ENCODE measurements around the gene TP63. TPM values are rescaled to one million over a fixed set of nuclear protein-coding genes. Genes with fewer than 3 reads are reported as not detected.

TP63 gene
- total RNA-seq: 122 TPM in 2 replicates

DNA sequence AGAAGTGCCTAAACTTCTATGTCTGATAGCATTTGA is at the start of gene TP63:
TSS of gene TP63 (plus strand) at position 17 of the 36 bp plus-strand sequence. CDS start 127 bp downstream, outside the sequence.
- no peak for FAIRE-seq

DNA sequence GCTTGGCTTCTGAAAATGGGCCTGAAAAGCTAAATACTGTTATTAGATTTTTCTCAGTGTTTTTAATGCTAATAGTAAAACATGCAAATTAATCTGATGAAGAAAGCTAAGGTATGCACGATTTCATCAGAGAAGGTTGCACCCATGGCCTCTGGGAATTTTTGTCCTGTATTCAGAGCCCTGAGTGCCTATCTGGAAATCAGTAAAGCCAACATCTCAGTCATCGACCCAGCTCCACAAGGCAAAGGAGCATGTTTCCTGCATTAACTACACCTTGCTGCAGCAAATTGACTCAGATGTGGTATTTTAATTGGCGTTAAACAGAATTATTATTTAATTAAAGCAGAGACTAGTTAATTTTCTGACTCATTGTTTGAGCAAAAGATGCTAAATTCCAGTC is 49.0 kb upstream of the TP63 start:
- no peak for DNase-seq (ENCODE audit: low read depth)
- Histone ChIP-seq H3K36me3 (ENCODE audit: control insufficient read depth, insufficient read depth, low read length) (no peaks in the 10 kb centered on the region), H3K27me3 (ENCODE audit: control insufficient read depth, insufficient read depth, low read length) (no peaks in the 10 kb centered on the region), H3K4me3 (ENCODE audit: low read depth, low read length) (no peak overlapping the region)
- FAIRE-seq: no peak
- TF ChIP-seq, protein P1, sequence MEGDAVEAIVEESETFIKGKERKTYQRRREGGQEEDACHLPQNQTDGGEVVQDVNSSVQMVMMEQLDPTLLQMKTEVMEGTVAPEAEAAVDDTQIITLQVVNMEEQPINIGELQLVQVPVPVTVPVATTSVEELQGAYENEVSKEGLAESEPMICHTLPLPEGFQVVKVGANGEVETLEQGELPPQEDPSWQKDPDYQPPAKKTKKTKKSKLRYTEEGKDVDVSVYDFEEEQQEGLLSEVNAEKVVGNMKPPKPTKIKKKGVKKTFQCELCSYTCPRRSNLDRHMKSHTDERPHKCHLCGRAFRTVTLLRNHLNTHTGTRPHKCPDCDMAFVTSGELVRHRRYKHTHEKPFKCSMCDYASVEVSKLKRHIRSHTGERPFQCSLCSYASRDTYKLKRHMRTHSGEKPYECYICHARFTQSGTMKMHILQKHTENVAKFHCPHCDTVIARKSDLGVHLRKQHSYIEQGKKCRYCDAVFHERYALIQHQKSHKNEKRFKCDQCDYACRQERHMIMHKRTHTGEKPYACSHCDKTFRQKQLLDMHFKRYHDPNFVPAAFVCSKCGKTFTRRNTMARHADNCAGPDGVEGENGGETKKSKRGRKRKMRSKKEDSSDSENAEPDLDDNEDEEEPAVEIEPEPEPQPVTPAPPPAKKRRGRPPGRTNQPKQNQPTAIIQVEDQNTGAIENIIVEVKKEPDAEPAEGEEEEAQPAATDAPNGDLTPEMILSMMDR (IDR thresholded peaks at IDR 0.05; ENCODE audit: insufficient read depth, low read length, severe bottlenecking): no peak

More for the DNA sequence above, at the start of gene TP63:
- H3K27me3 ChIP-seq (ENCODE audit: control insufficient read depth, insufficient read depth, low read length): no peaks in the 10 kb centered on the region
- H3K4me3 ChIP-seq (ENCODE audit: low read depth, low read length): no peak within 1 kb of the TSS
- TF ChIP-seq, protein P1 (IDR thresholded peaks at IDR 0.05; ENCODE audit: insufficient read depth, low read length, severe bottlenecking): no peak
- no peaks in the 10 kb centered on the region for H3K36me3 ChIP-seq (ENCODE audit: control insufficient read depth, insufficient read depth, low read length)
- DNase-seq (ENCODE audit: low read depth): no peak

DNA sequence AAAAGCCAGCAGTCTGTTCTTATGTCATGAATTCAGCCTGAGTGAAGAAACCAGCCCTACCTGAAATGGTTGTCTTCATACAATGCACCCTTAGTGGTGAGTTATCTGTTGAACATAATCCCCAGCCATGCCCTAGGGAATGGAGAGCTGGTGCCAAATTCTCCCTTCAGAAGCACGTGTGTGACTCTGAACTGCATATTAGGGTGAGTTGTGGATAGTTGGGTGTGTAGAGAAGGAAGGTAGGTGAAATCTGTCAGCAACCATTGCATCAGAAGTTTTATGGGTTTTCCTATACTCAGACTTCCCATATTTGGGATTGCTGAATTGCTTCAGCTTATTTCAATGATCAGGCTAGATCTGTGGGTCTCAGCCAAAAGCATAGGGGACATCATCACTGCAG is 46.5 kb upstream of the TP63 start:
- peak; percentile 84 for DNase-seq (ENCODE audit: low read depth)
- TF ChIP-seq, protein P1 (IDR thresholded peaks at IDR 0.05; ENCODE audit: insufficient read depth, low read length, severe bottlenecking): no peak
- no peak overlapping the region for H3K4me3 ChIP-seq (ENCODE audit: low read depth, low read length)
- no peak for FAIRE-seq
- H3K36me3 ChIP-seq (ENCODE audit: control insufficient read depth, insufficient read depth, low read length): no peaks in the 10 kb centered on the region
- no peaks in the 10 kb centered on the region for H3K27me3 ChIP-seq (ENCODE audit: control insufficient read depth, insufficient read depth, low read length)

DNA sequence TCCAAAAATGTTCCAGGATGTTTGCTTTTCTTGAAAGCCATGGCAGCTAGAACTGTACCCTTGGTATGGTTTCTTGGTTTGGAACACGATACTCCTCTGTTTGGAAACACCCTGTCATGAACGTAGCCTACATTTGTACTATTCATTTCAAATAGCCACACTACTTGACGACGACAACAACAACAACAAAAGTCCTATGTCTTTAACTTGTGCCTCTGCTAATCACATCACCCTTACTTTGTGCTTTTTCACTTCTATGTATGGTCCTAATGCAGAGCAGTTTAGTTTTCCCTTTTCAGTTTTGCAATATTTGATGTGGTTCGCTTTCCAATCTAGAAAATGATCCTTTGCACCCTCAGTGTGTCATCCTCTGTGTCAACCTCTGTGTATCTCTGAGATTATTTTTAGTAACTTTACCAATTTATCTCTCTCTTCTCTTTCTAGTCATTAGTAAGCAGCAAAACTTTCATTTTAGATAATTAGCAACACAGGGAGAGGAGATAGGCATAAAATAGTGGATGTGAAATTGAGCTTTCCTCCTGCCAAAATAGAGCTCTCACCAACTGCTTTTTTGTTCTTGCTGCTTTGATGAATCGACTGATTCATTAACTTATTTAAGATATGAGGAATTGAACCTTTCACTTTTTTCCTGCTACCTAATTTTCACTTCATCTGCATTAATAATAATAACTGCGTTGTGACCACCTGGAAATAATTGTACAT is 44.1 kb upstream of the TP63 start:
- no peaks in the 10 kb centered on the region for H3K36me3 ChIP-seq (ENCODE audit: control insufficient read depth, insufficient read depth, low read length)
- DNase-seq (ENCODE audit: low read depth): no peak
- H3K27me3 ChIP-seq (ENCODE audit: control insufficient read depth, insufficient read depth, low read length): no peaks in the 10 kb centered on the region
- FAIRE-seq: no peak
- TF ChIP-seq, protein P1 (IDR thresholded peaks at IDR 0.05; ENCODE audit: insufficient read depth, low read length, severe bottlenecking): no peak
- no peak overlapping the region for H3K4me3 ChIP-seq (ENCODE audit: low read depth, low read length)

DNA sequence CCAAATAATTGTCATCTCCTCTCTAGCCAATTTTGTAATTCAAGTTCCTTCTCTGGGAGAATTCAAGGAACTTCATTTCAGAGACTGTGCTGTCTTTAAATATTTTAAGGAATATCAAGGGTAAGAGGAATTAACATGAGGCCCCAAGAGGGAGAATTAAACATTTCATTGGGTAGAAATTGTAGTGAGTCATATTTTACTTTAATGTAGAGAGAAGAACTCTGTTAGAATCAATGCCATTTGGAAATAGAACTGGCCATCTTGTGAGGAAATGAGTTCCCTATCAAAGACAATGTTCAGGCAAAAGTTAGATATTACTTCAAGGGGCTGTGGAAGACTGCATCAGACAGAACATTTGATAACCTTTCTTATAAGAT is 43.5 kb upstream of the TP63 start:
- Histone ChIP-seq H3K36me3 (ENCODE audit: control insufficient read depth, insufficient read depth, low read length) (no peaks in the 10 kb centered on the region), H3K27me3 (ENCODE audit: control insufficient read depth, insufficient read depth, low read length) (no peaks in the 10 kb centered on the region), H3K4me3 (ENCODE audit: low read depth, low read length) (no peak overlapping the region)
- DNase-seq (ENCODE audit: low read depth) (peak; percentile 35), FAIRE-seq (no peak)
- TF ChIP-seq, protein P1 (IDR thresholded peaks at IDR 0.05; ENCODE audit: insufficient read depth, low read length, severe bottlenecking): no peak

DNA sequence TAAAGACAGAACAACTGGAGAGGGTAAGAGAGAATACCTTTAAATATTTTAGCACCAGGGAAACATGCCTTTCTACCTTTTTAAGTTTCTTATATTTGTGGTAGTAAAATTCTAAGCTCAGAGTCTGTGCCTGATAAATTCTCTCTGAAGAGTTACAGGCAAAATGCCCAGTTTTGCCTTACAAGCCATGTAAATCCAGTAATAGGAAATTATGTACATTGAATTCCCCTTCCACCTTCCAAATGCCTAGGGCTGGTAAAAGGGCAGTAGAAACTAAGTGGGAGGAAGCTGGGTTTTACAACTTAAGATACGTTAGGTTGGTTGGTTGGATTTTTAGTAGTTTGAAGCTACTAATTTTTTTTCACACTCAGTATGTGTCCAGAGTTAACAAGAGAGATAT is 43.1 kb upstream of the TP63 start:
- no peak overlapping the region for H3K4me3 ChIP-seq (ENCODE audit: low read depth, low read length)
- H3K36me3 ChIP-seq (ENCODE audit: control insufficient read depth, insufficient read depth, low read length): no peaks in the 10 kb centered on the region
- FAIRE-seq (no peak), DNase-seq (ENCODE audit: low read depth) (no peak)
- no peaks in the 10 kb centered on the region for H3K27me3 ChIP-seq (ENCODE audit: control insufficient read depth, insufficient read depth, low read length)
- TF ChIP-seq, protein P1 (IDR thresholded peaks at IDR 0.05; ENCODE audit: insufficient read depth, low read length, severe bottlenecking): no peak

All from bronchial epithelial cell (primary cell).